ENCODE measurements around the gene SGIP1.

DNA sequence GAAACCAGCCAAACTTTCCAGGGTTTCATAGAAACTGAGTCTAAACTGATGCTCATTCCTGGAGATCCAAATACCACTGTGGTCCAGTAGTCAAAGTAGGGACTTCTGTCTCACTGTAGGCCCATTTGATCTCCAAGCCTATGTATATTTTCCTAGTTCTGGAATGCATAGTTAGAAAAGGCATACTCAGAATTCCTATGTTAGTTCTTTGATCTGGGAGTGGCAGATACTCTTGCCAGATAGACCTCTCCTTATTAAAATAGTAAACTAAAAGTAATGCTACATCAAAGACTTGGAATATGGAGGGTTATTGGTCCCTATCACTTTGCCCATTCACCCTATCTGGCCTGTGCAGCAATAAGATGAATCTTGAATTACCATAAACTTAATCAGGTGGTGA is 10.4 kb upstream of the SGIP1 start:
- TF ChIP-seq EZH2phosphoT487 (IDR thresholded peaks at IDR 0.05; ENCODE audit: low read length) = no peak
- TF ChIP-seq, protein P1, sequence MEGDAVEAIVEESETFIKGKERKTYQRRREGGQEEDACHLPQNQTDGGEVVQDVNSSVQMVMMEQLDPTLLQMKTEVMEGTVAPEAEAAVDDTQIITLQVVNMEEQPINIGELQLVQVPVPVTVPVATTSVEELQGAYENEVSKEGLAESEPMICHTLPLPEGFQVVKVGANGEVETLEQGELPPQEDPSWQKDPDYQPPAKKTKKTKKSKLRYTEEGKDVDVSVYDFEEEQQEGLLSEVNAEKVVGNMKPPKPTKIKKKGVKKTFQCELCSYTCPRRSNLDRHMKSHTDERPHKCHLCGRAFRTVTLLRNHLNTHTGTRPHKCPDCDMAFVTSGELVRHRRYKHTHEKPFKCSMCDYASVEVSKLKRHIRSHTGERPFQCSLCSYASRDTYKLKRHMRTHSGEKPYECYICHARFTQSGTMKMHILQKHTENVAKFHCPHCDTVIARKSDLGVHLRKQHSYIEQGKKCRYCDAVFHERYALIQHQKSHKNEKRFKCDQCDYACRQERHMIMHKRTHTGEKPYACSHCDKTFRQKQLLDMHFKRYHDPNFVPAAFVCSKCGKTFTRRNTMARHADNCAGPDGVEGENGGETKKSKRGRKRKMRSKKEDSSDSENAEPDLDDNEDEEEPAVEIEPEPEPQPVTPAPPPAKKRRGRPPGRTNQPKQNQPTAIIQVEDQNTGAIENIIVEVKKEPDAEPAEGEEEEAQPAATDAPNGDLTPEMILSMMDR (IDR thresholded peaks at IDR 0.05; ENCODE audit: low read length) = no peak
